Mammary epithelial cell (primary cell): Measurements from ENCODE around the gene FAM193B.

Experiments
- CTCF ChIP-seq, 2 donors: IDR thresholded peaks in 1 of 2; conservative IDR thresholded peaks in 1 of 2; 2 replicates each; pipeline ENCODE4 v1.5.1; 2011 to 2012; ENCODE audit warnings: inconsistent platforms in 2 of 2, low read length in 2 of 2, mild to moderate bottlenecking in 2 of 2, control low read depth in 1 of 2, low read depth in 1 of 2; ENCODE audit not compliant: insufficient read depth in 1 of 2; ENCODE audit errors: extremely low read depth in 1 of 2
- EZH2 ChIP-seq: IDR thresholded peaks from 2 replicates; pipeline ENCODE4 v1.6.1; 2012; ENCODE audit warnings: low read length, inconsistent platforms, borderline replicate concordance

GRCh38 chr5:177523711-177524538 is 30.4 kb downstream of the FAM193B start:
- TF ChIP-seq CTCF (conservative IDR thresholded peaks at IDR 0.05 in 1 of 2, IDR thresholded peaks at IDR 0.05 in 1 of 2; ENCODE audit: extremely low read depth in 1 of 2, insufficient read depth in 1 of 2, low read depth in 1 of 2, low read length in 2 of 2) (no peak), EZH2 (no peak)
